SJCRH30 (cell line): ENCODE data around the gene HEATR1. TPM values are rescaled to one million over a fixed set of nuclear protein-coding genes. Genes with fewer than 3 reads are reported as not detected.
"Not testable (repeated sequence)": the region's sequence is repeated elsewhere in the genome, so short reads cannot be mapped to it uniquely, and the experiment has no call there.

ENCODE experiments used
- DNase-seq, 2 experiments: peaks; one replicate each; pipeline ENCODE4 v3.0.0-alpha.2; 2015 to 2020
- H3K27ac ChIP-seq: fragments of 250-450 bp; sonication (Bioruptor Pico); 2 replicates; pipeline ENCODE4 v1.5.1; 2020; ENCODE audit warnings: mild to moderate bottlenecking, moderate library complexity
- H3K27me3 ChIP-seq: fragments of 250-450 bp; sonication (Bioruptor Pico); 2 replicates; pipeline ENCODE4 v1.5.1; 2020; ENCODE audit warnings: mild to moderate bottlenecking, moderate library complexity
- H3K36me3 ChIP-seq: fragments of 250-450 bp; sonication (Bioruptor Pico); 2 replicates; pipeline ENCODE4 v1.5.1; 2020; ENCODE audit warnings: mild to moderate bottlenecking, moderate library complexity
- H3K4me1 ChIP-seq: fragments of 250-450 bp; sonication (Bioruptor Pico); 2 replicates; pipeline ENCODE4 v1.5.1; 2020; ENCODE audit warnings: mild to moderate bottlenecking, moderate library complexity
- H3K4me3 ChIP-seq: fragments of 250-450 bp; sonication (Bioruptor Pico); 2 replicates; pipeline ENCODE4 v1.5.1; 2020; ENCODE audit warnings: mild to moderate bottlenecking, moderate library complexity
- H3K9me3 ChIP-seq: fragments of 250-450 bp; sonication (Bioruptor Pico); replicated peaks from 2 replicates; pipeline ENCODE4 v1.5.1; 2020; ENCODE audit warnings: mild to moderate bottlenecking, moderate library complexity
- total RNA-seq: library from RNA; depleted of rRNA; stranded (reverse); fragments of >200 nt; shearing (Covaris generic); gene quantifications from 2 replicates; pipeline ENCODE4 v1.2.3, GENCODE V29; 2014

HEATR1 gene
- total RNA-seq, 1 experiment from 2014 or later = 55.1 TPM

- no peak overlapping the region for H3K4me3 ChIP-seq
- no peaks in the 10 kb centered on the region for H3K9me3 ChIP-seq
- H3K4me1 ChIP-seq = no peaks in the 10 kb centered on the region
- no peak overlapping the region for H3K27ac ChIP-seq
- no peaks in the 10 kb centered on the region for H3K36me3 ChIP-seq
- H3K27me3 ChIP-seq = no peaks in the 10 kb centered on the region
- DNase-seq = no peak
These were observed 8.0 kb upstream of the HEATR1 start for GRCh38 chr1:236612349-236612748.

GRCh38 chr1:236608930-236609726 is 4.8 kb upstream of the HEATR1 start:
- no peaks in the 10 kb centered on the region; the same call in 1 of the 2 replicates for H3K27me3 ChIP-seq
- H3K4me1 ChIP-seq = no peaks in the 10 kb centered on the region
- H3K4me3 ChIP-seq = no peak overlapping the region
- no peak overlapping the region for H3K27ac ChIP-seq
- peak; percentile 63 to 82 for DNase-seq
- H3K9me3 ChIP-seq = no peaks in the 10 kb centered on the region
- no peaks in the 10 kb centered on the region for H3K36me3 ChIP-seq

DNA sequence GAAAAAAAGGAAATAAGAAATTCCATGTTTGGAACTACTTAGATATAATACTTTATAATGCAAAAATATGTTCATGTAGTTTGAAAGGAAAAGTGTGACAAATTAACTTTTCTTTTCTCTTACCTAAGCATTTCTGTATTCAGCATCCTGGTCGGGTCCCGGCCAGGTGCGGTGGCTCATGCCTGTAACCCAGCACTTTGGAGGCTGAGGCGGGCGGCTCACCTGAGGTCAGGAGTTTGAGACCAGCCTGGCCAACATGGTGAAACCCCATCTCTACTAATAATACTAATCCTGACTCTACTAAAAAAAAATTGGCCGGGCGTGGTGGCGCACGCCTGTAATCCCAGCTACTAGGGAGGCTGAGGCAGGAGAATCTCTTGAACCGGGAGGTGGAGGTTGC is 3.3 kb upstream of the HEATR1 start:
- H3K36me3 ChIP-seq, H3K9me3 ChIP-seq, H3K4me3 ChIP-seq, H3K4me1 ChIP-seq, H3K27me3 ChIP-seq, DNase-seq, H3K27ac ChIP-seq: not testable (repeated sequence)

DNA sequence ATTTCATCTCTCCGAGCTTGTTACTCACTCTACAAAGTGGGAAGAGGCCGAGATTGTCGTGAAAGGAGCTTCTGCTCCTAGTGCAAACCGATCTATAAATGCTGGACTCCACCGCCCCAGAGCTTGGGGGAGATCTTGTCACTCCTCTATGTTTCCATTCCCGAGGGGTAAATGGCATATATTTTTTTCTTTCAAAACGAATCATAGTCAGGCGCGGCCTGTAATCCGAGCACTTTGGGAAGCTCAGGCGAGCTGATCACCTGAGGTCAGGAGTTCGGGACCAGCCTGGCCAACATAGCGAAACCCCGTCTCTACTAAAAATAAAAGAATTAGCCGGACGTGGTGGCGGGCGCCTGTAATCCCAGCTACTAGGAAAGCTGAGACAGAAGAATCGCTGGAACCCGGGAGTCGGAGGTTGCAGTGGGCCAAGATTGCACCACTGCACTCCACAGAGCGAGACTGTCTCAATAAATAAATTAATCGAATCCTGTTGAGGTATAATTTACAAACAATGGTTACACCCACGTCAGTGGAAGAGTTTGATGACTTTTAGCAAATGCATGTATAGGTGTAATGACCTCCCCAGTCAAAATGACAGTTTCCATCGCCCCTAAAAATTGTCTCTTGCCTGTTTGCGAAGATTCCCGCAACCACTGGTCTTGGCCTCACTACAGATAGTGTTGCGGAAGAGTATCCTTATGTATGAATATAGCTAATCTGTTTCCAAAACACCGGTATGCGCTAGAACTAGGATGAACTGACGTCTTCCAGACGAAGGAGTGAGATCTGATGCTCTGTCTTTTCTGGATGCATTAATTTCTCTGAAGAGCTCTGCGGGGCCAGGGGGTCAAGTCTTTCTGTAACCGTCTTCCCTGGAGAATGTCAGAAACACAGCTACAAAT is 840 bp upstream of the HEATR1 start:
- peak in 1 of 2 experiments; percentile 11 for DNase-seq
- H3K27me3 ChIP-seq = no peaks in the 10 kb centered on the region; the same call in 1 of the 2 replicates
- H3K9me3 ChIP-seq = no peaks in the 10 kb centered on the region
- H3K36me3 ChIP-seq = peaks cover 18% of the 10 kb centered on the region
- peak overlapping the region; percentile 73 for H3K27ac ChIP-seq
- H3K4me1 ChIP-seq = peaks cover 3% of the 10 kb centered on the region; the same call in 1 of the 2 replicates
- H3K4me3 ChIP-seq = peak overlapping the region; percentile 90

DNA sequence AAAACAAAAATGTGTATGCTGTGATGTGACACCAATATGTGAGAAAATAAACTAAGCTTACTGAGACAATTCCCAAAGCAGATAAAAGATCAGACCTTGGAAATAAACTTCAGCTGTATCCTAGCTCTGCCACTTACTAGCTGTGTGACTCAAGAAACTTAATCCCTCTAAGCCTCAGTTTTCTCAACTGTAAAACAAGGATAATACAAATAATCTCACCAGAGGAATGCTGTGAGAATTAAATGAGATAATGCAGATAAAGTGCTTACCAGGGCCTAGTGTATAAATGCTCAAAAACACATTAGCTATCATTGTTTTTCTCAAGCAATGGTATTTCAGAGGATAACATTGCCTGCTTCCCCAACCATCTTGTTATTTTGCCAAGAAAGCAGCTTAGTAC is 2.1 kb downstream of the HEATR1 start:
- Histone ChIP-seq H3K27ac (no peak overlapping the region), H3K4me3 (no peak overlapping the region), H3K27me3 (no peaks in the 10 kb centered on the region; the same call in 1 of the 2 replicates), H3K9me3 (no peaks in the 10 kb centered on the region), H3K36me3 (peaks cover 31% of the 10 kb centered on the region), H3K4me1 (peaks cover 3% of the 10 kb centered on the region; the same call in 1 of the 2 replicates)
- DNase-seq = no peak

GRCh38 chr1:236590553-236591150 is 13.7 kb downstream of the HEATR1 start:
- Histone ChIP-seq H3K27ac (no peak overlapping the region), H3K27me3 (no peaks in the 10 kb centered on the region), H3K36me3 (peaks cover 75% of the 10 kb centered on the region), H3K4me3 (no peak overlapping the region), H3K4me1 (no peaks in the 10 kb centered on the region), H3K9me3 (no peaks in the 10 kb centered on the region)
- DNase-seq = no peak

DNA sequence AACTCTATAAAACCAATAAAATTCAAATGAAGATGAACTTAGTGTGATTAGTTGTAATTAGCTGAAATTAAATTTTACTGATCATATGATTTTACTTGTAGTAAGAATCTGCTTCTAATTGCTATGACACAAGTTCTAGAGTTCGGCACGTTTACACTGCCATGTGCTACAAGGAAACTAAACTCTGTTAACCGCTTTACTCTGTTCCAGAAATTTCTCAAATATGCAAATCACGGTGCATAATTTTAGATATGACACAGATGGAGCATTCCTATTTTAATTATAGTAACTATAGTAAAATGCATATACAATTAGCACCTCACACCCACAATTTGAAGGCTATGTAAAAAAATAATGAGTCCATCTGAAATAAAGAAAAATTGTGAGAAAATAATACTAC is 14.8 kb downstream of the HEATR1 start:
- H3K4me3 ChIP-seq = no peak overlapping the region
- H3K27me3 ChIP-seq = no peaks in the 10 kb centered on the region
- H3K36me3 ChIP-seq = peaks cover 75% of the 10 kb centered on the region
- no peaks in the 10 kb centered on the region for H3K4me1 ChIP-seq
- H3K27ac ChIP-seq = no peak overlapping the region
- no peaks in the 10 kb centered on the region for H3K9me3 ChIP-seq
- no peak for DNase-seq

DNA sequence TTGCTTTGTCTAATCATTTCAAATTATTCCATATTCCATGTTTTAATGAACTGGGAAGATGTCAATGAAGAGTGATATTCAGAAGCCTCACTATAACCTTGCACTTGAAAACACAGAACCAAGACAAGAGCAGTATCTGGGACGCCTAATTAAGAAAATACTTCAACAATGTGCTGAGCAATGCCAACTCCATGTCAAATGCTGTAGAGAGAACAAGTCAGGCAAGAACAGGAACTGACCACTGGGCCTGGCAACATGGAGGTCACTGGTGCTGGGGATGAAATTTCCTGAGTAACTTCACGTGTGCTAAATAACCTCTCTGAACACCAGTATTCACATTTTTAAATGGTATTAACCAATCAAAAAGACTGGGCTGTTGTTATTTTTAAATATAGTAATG is 22.8 kb downstream of the HEATR1 start:
- Histone ChIP-seq H3K4me1 (no peaks in the 10 kb centered on the region), H3K4me3 (no peak overlapping the region), H3K27ac (no peak overlapping the region), H3K27me3 (no peaks in the 10 kb centered on the region), H3K36me3 (peaks cover 68% of the 10 kb centered on the region), H3K9me3 (no peaks in the 10 kb centered on the region)
- no peak for DNase-seq

DNA sequence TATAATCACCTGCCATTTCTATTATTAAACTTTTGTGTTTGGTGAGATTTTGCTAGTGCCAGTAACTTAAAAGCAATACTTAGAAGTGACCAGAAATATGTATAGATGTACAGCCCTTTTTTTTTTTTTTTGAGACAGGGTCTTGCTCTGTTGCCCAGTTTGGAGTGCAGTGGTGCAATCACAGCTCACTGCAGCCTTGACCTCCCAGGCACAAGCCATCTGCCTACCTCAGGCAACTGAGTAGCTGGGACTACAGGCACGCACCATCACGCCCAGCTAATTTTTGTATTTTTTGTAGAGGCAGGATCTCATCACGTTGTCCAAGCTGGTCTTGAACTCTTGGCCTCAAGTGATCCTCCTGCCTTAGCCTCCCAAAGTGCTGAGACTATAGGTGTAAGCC is 23.9 kb downstream of the HEATR1 start:
- peaks cover 65% of the 10 kb centered on the region for H3K36me3 ChIP-seq
- not testable (repeated sequence) for H3K9me3 ChIP-seq, DNase-seq, H3K4me1 ChIP-seq, H3K27ac ChIP-seq, H3K4me3 ChIP-seq, H3K27me3 ChIP-seq

GRCh38 chr1:236578661-236579060 is 25.7 kb downstream of the HEATR1 start:
- no peak for DNase-seq
- Histone ChIP-seq H3K4me1 (no peaks in the 10 kb centered on the region), H3K36me3 (peaks cover 65% of the 10 kb centered on the region), H3K4me3 (no peak overlapping the region), H3K27ac (no peak overlapping the region), H3K9me3 (no peaks in the 10 kb centered on the region), H3K27me3 (no peaks in the 10 kb centered on the region)

- DNase-seq = not testable (repeated sequence)
- peaks cover 64% of the 10 kb centered on the region for H3K36me3 ChIP-seq
These were observed 27.3 kb downstream of the HEATR1 start for GRCh38 chr1:236577041-236577440.

DNA sequence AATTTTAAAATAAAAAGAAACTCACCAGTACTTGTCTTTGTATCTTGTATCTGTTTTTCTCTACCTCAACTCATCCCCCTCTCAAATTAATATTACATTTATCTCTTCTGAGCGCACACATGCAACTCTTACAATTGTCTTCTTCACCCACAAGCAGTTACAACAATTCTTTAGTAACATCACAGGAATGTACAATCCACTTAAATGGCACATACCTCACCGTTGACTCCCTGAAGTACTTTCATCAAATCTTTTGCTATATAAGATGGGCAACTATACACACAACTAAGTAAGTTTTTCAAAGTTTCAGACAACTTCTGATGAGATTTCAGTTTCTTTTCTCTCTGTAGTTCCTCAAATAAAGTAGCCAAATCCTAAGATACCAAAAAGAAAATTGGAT is 28.3 kb downstream of the HEATR1 start:
- peaks cover 69% of the 10 kb centered on the region for H3K36me3 ChIP-seq
- H3K9me3 ChIP-seq = no peaks in the 10 kb centered on the region
- no peak overlapping the region for H3K27ac ChIP-seq
- no peak overlapping the region for H3K4me3 ChIP-seq
- H3K4me1 ChIP-seq = no peaks in the 10 kb centered on the region
- no peak for DNase-seq
- no peaks in the 10 kb centered on the region for H3K27me3 ChIP-seq

More at GRCh38 chr1:236577041-236577440, 27.3 kb downstream of the HEATR1 start:
- H3K9me3 ChIP-seq, H3K27ac ChIP-seq, H3K27me3 ChIP-seq, H3K4me1 ChIP-seq, H3K4me3 ChIP-seq: not testable (repeated sequence)

GRCh38 chr1:236575523-236575922 is 28.8 kb downstream of the HEATR1 start:
- Histone ChIP-seq H3K9me3 (no peaks in the 10 kb centered on the region), H3K4me3 (no peak overlapping the region), H3K27ac (no peak overlapping the region), H3K27me3 (no peaks in the 10 kb centered on the region), H3K4me1 (no peaks in the 10 kb centered on the region), H3K36me3 (peaks cover 71% of the 10 kb centered on the region)
- DNase-seq = no peak

GRCh38 chr1:236568285-236568894 is 35.9 kb downstream of the HEATR1 start:
- Histone ChIP-seq H3K27ac (no peak overlapping the region), H3K27me3 (no peaks in the 10 kb centered on the region), H3K4me1 (no peaks in the 10 kb centered on the region), H3K4me3 (no peak overlapping the region), H3K9me3 (no peaks in the 10 kb centered on the region), H3K36me3 (peaks cover 56% of the 10 kb centered on the region)
- DNase-seq = no peak
